AG10803 (cell line): ENCODE measurements around the gene MIER3.

Source experiments
- DNase-seq: peaks from one replicate; pipeline ENCODE4 v3.0.0; 2010; ENCODE audit warnings: low read depth
- H3K4me3 ChIP-seq: 2 replicates; pipeline ENCODE4 v1.5.1; 2011; ENCODE audit warnings: mild to moderate bottlenecking, low read length, control low read depth
- TF ChIP-seq, protein P1 (sequence below): conservative IDR thresholded peaks from 2 replicates; pipeline ENCODE4 v1.5.1; 2011; ENCODE audit warnings: mild to moderate bottlenecking, low read length, control low read depth, inconsistent platforms

Gene MIER3

DNA sequence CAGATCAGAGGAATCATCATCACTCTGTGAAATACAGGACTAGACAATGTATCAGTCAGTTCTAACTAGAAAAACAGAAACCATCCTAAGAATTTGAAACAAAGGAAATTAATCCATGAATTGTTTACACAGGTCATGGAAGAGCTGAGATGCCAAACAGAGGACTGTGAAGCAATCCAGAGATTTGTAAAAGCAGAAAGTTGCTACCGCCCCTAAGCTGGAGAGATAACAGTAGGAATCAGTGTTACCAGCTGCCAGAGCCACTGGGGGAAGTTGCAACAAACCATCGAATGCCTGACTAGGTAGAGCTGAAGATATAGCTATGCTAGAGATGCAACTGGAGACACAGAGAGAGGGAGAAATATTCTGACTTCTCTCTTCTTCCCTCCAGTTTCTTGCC is 10.4 kb upstream of the MIER3 start:
- H3K4me3 ChIP-seq = no peak overlapping the region
- TF ChIP-seq, protein P1, sequence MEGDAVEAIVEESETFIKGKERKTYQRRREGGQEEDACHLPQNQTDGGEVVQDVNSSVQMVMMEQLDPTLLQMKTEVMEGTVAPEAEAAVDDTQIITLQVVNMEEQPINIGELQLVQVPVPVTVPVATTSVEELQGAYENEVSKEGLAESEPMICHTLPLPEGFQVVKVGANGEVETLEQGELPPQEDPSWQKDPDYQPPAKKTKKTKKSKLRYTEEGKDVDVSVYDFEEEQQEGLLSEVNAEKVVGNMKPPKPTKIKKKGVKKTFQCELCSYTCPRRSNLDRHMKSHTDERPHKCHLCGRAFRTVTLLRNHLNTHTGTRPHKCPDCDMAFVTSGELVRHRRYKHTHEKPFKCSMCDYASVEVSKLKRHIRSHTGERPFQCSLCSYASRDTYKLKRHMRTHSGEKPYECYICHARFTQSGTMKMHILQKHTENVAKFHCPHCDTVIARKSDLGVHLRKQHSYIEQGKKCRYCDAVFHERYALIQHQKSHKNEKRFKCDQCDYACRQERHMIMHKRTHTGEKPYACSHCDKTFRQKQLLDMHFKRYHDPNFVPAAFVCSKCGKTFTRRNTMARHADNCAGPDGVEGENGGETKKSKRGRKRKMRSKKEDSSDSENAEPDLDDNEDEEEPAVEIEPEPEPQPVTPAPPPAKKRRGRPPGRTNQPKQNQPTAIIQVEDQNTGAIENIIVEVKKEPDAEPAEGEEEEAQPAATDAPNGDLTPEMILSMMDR = no peak
- no peak for DNase-seq

DNA sequence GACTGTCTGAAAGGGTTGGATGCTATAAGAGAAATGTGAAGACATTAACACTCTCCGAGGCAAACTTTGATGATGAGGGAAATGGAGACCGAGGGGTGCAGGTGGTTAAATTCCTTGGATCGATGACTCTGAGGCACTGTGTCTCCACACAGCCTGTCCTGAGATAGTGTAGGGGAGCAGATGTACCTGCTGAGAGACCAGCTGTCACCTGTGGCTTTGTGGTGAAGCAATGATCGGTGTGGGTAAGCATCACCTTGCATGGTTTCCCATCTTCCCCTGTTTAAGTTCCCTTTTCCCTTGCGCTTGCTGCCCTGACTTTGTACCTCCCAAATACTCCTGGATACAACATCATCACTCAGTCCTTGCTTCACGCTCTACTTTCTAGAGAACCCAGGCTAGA is 9.8 kb upstream of the MIER3 start:
- H3K4me3 ChIP-seq = no peak overlapping the region
- no peak for DNase-seq
- TF ChIP-seq, protein P1 = no peak

DNA sequence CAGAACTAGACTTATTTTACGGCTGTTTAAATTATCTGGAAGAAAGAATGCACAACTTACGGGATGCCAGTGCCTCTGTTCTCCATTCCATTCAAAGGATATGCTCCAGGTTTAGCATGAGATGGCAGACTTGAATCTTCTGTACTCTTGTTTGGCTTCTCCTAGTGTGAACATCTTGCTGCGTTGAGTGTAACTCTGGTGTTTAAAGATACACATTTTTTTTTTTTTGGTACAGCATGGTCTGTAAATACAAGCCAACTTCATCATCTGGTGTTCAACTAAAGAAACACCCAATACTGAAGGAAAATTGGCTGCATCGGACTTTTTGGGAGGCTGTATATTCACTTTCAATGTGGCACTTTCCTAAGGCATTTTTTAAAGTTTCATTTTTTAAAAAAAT is 7.4 kb upstream of the MIER3 start:
- TF ChIP-seq, protein P1 = no peak
- DNase-seq = no peak
- no peak overlapping the region for H3K4me3 ChIP-seq

DNA sequence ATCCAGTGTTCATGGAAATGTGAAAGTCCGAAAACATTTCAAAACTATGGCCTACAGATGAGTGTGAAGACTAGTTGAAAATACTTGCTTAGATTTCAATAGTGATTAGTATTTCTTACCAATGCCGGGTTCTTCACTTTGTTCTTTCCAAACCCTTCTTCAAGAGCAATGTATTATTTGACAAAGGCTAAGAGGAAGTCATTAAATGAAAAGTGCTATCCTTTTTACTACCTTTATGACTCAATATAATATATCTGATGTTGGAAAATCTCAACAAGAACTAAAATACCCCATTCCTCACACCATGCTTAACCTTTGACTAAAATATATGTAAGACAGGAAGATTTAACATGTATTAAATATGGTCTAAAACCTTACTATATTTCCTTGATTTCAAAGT is 6.7 kb upstream of the MIER3 start:
- DNase-seq = no peak
- TF ChIP-seq, protein P1 = no peak
- no peak overlapping the region for H3K4me3 ChIP-seq

DNA sequence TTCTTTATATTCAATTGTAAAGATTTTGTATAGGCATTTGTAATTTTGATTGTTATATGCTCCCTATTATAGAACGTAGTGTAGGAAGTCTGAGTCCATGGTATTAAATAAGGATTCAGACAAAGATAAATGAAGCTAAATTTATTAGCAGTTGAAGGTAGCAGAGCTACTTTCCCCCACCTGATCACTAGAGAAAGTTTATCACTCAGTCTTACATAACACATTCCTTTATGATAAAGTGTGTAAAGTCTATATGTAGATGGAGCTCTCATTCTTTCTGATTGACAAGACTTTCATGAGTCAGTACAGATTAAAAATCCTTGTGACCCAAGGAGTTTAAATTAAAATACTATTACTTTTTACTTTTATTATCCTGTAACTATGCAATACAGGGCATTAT is 2.3 kb upstream of the MIER3 start:
- TF ChIP-seq, protein P1 = no peak
- DNase-seq = no peak
- H3K4me3 ChIP-seq = no peak overlapping the region

DNA sequence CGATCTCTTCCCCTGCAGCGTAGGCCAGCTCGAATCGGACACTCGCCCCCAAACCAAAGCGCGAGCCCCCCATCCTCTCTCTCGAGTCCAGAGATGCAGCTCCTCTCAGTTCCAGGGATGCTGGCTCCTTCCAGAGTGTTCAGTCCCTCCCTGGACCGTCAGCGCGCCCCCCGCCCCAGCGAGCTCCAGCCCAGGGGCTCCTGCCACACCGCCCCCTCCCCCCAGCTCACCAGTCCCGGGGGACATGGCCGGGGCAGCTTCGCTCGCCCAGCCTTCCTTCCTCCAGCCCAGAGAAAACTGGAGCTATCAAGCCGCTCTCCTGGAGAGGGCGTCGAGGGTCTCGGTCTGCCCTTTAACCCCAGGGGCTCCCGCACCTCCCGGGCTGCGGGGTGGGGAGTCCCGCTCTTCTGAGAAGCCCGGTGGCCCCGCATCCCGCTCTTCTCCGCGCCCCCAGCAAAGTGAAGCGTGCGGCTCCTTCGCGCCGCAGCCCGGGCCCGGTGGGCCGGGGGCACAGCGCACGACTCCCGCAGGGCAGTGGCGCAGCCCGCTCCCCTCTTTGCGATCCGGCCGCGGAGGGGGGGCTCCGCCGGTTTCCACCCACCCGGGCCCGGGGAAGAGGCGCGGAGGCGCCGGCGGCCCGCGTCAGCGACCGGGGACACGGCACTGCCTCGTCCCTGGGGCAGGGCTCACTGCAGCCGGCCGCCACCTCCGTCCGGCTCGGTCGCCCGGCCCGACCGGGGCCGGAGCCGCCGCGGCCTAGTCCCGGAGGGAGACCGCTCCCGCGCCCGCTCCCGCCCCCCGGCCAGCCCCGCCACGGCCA is 587 bp downstream of the MIER3 start:
- TF ChIP-seq, protein P1 = no peak; the same call in 1 of the 2 replicates
- peak overlapping the region; percentile 75 for H3K4me3 ChIP-seq
- DNase-seq = peak; percentile 18

DNA sequence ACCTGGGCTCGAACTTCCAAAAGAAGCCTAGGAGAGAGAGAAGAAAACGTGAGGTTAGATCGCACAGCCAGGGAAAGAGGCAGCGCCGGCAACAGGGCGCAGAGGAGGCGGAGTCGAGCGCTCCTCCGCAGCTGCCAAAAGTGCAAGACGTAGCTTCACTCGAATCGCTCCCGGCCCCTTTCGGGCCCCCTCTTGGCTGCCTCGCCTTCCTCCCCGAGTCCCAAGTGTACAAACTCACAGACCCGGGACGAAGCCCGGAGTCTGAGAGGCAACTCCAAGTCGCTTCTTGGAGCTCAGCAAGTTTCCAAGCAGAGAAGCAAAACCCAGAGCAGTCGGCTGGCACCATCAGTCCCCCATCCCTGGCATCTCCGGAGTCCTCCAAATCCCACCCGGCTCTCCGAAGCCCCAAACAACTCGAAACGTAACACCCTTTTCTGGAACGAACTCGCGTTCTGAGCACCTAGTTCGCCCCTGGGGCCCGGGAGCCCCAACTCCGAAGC is 1.2 kb downstream of the MIER3 start:
- peak overlapping the region; percentile 75 for H3K4me3 ChIP-seq
- TF ChIP-seq, protein P1 = no peak
- peak; percentile 70 for DNase-seq
